ENCODE measurements around the gene RGS7. TPM values are rescaled to one million over a fixed set of nuclear protein-coding genes. Genes with fewer than 3 reads are reported as not detected.
"Not testable (repeated sequence)": the region's sequence is repeated elsewhere in the genome, so short reads cannot be mapped to it uniquely, and the experiment has no call there.

RGS7 gene
- total RNA-seq, 4 donors from 2014 or later = 0.11 to 0.33 TPM; not detected in 2

- intact Hi-C loops (cut with DNase I) = no loop called here
- DNase-seq (ENCODE audit: extremely low spot score) = no peak
- peaks cover 0 to 1% (median 0%) of the 10 kb centered on the region in 4 donors for H3K9me3 ChIP-seq
- no peaks in the 10 kb centered on the region for H3K27me3 ChIP-seq
- no peaks in the 10 kb centered on the region for H3K4me1 ChIP-seq
- no peak overlapping the region for H3K27ac ChIP-seq (replicated peaks in 1 of 4)
- no peak for TF ChIP-seq POLR2A (IDR thresholded peaks at IDR 0.05; ENCODE audit: low read depth)
- no peaks in the 10 kb centered on the region for H3K36me3 ChIP-seq
- H3K4me3 ChIP-seq = no peak overlapping the region
- WGBS = 79% methylated on average over 4 of the region's 4 CpGs
Observed at GRCh38 chr1:241228339-241228738, 128.7 kb downstream of the RGS7 start.

GRCh38 chr1:241225741-241226140 is 131.3 kb downstream of the RGS7 start:
- no peaks in the 10 kb centered on the region for H3K4me1 ChIP-seq
- 25% methylated on average over 1 of the region's 1 CpG for WGBS
- DNase-seq (ENCODE audit: extremely low spot score) = no peak
- no peaks in the 10 kb centered on the region for H3K36me3 ChIP-seq
- H3K27me3 ChIP-seq = no peaks in the 10 kb centered on the region
- no peak overlapping the region for H3K27ac ChIP-seq (replicated peaks in 1 of 4)
- intact Hi-C loops (cut with DNase I) = no loop called here
- H3K4me3 ChIP-seq = no peak overlapping the region
- no peak for TF ChIP-seq POLR2AphosphoS5 (IDR thresholded peaks at IDR 0.05)
- TF ChIP-seq POLR2A (IDR thresholded peaks at IDR 0.05; ENCODE audit: low read depth) = no peak
- TF ChIP-seq EP300 (IDR thresholded peaks at IDR 0.05) = no peak
- TF ChIP-seq CTCF (IDR thresholded peaks at IDR 0.05) = no peak
- H3K9me3 ChIP-seq = peaks cover 0 to 6% (median 0%) of the 10 kb centered on the region in 4 donors

- H3K9me3 ChIP-seq; H3K27me3 ChIP-seq; DNase-seq (ENCODE audit: extremely low spot score); H3K27ac ChIP-seq (replicated peaks in 1 of 4); intact Hi-C loops (cut with DNase I); H3K36me3 ChIP-seq; H3K4me1 ChIP-seq; H3K4me3 ChIP-seq: not testable (repeated sequence)
- 88% methylated on average over 3 of the region's 3 CpGs for WGBS
Observed at GRCh38 chr1:241224189-241224588, 132.8 kb downstream of the RGS7 start.

- DNase-seq (ENCODE audit: extremely low spot score); H3K36me3 ChIP-seq; H3K4me1 ChIP-seq; H3K27me3 ChIP-seq; H3K27ac ChIP-seq (replicated peaks in 1 of 4); intact Hi-C loops (cut with DNase I); H3K9me3 ChIP-seq; H3K4me3 ChIP-seq: not testable (repeated sequence)
- WGBS = 93% methylated on average over 4 of the region's 4 CpGs
Observed at GRCh38 chr1:241222813-241223212, 134.2 kb downstream of the RGS7 start.

- WGBS = 62% methylated on average over 6 of the region's 6 CpGs
- no peak for DNase-seq (ENCODE audit: extremely low spot score)
- Histone ChIP-seq H3K4me3 (no peak overlapping the region), H3K36me3 (no peaks in the 10 kb centered on the region), H3K27ac (replicated peaks in 1 of 4) (no peak overlapping the region), H3K4me1 (no peaks in the 10 kb centered on the region), H3K9me3 (peaks cover 0 to 6% (median 5%) of the 10 kb centered on the region in 4 donors), H3K27me3 (no peaks in the 10 kb centered on the region)
- no peak for TF ChIP-seq CTCF (IDR thresholded peaks at IDR 0.05)
- TF ChIP-seq POLR2AphosphoS5 (IDR thresholded peaks at IDR 0.05) = no peak
- no peak for TF ChIP-seq EP300 (IDR thresholded peaks at IDR 0.05)
- TF ChIP-seq POLR2A (IDR thresholded peaks at IDR 0.05; ENCODE audit: low read depth) = no peak
- intact Hi-C loops (cut with DNase I) = no loop called here
Observed at GRCh38 chr1:241221319-241221718, 135.7 kb downstream of the RGS7 start.

- H3K9me3 ChIP-seq; H3K4me1 ChIP-seq; H3K27ac ChIP-seq (replicated peaks in 1 of 4); H3K4me3 ChIP-seq; H3K36me3 ChIP-seq; DNase-seq (ENCODE audit: extremely low spot score); H3K27me3 ChIP-seq; intact Hi-C loops (cut with DNase I): not testable (repeated sequence)
- 83% methylated on average over 1 of the region's 1 CpG for WGBS
Observed at GRCh38 chr1:241220913-241221312, 136.1 kb downstream of the RGS7 start.

GRCh38 chr1:241219449-241219848 is 137.6 kb downstream of the RGS7 start:
- no peak overlapping the region for H3K27ac ChIP-seq (replicated peaks in 1 of 4)
- H3K4me3 ChIP-seq = no peak overlapping the region
- no peaks in the 10 kb centered on the region for H3K27me3 ChIP-seq
- intact Hi-C loops (cut with DNase I) = no loop called here
- TF ChIP-seq EP300 (IDR thresholded peaks at IDR 0.05) (no peak), POLR2AphosphoS5 (IDR thresholded peaks at IDR 0.05) (no peak), CTCF (IDR thresholded peaks at IDR 0.05) (no peak), POLR2A (IDR thresholded peaks at IDR 0.05; ENCODE audit: low read depth) (no peak)
- WGBS = 75% methylated on average over 2 of the region's 2 CpGs
- no peaks in the 10 kb centered on the region for H3K36me3 ChIP-seq
- no peaks in the 10 kb centered on the region for H3K4me1 ChIP-seq
- no peak for DNase-seq (ENCODE audit: extremely low spot score)
- H3K9me3 ChIP-seq = peaks cover 0 to 6% (median 5%) of the 10 kb centered on the region in 4 donors

Measured in esophagus muscularis mucosa (tissue), 4 donors.